ENCODE data around the gene ZNF148. TPM values are rescaled to one million over a fixed set of nuclear protein-coding genes. Genes with fewer than 3 reads are reported as not detected.

ZNF148 gene
- total and polyA plus RNA-seq, 2 of the 4 experiments (the other 2 are of a cell fraction) = 9.4 to 65.2 TPM

- in situ Hi-C loops (cut with MboI; ENCODE audit: low sequenced_read_pairs) (no loop called here), dilution Hi-C loops (cut with HindIII; ENCODE audit: low sequenced_read_pairs, unreplicated experiment) (no loop called here)
These were observed 4.4 kb upstream of the ZNF148 start for GRCh38 chr3:125379483-125379882.

More at GRCh38 chr3:125379483-125379882, 4.4 kb upstream of the ZNF148 start:
- H4K20me1 ChIP-seq (ENCODE audit: insufficient read depth, low read length) = no peaks in the 10 kb centered on the region
- no peak overlapping the region for H2BK15ac ChIP-seq (ENCODE audit: low read depth, low read length)
- no peaks in the 10 kb centered on the region for H3K27me3 ChIP-seq (ENCODE audit: control insufficient read depth, insufficient read depth, low read length)
- TF ChIP-seq RCOR1 (IDR thresholded peaks at IDR 0.05; ENCODE audit: insufficient replicate concordance, low read length) (no peak), USF2 (IDR thresholded peaks at IDR 0.05; ENCODE audit: low read depth, low read length) (no peak), NFE2L2 (IDR thresholded peaks at IDR 0.05; ENCODE audit: low read depth, low read length) (no peak), SMC3 (IDR thresholded peaks at IDR 0.05; ENCODE audit: low read depth, low read length) (no peak)
- ChIA-PET POLR2A (ENCODE audit: unreplicated experiment) (no interaction called here), CTCF (no interaction called here)
- no peak overlapping the region for H3K27ac ChIP-seq (ENCODE audit: insufficient read depth, low read length)
- H3K4me3 ChIP-seq (ENCODE audit: insufficient read depth, low read depth, low read length) = no peak overlapping the region
- no peaks in the 10 kb centered on the region for H3K36me3 ChIP-seq (ENCODE audit: control insufficient read depth, insufficient read depth, low read length)
- intact Hi-C loops (cut with micrococcal nuclease) = no loop called here
- no peak overlapping the region for H3K23ac ChIP-seq (ENCODE audit: low read depth, low read length)
- peaks cover 7% of the 10 kb centered on the region for H3K4me1 ChIP-seq (ENCODE audit: control insufficient read depth, insufficient read depth, low read length)
- no peak overlapping the region for H2BK120ac ChIP-seq (ENCODE audit: low read depth, low read length)
- no peak overlapping the region for H2BK20ac ChIP-seq (ENCODE audit: low read depth, low read length)
- H4K8ac ChIP-seq (ENCODE audit: low read depth in 2 of 2, low read length in 2 of 2) = no peak overlapping the region
- H2AK5ac ChIP-seq (ENCODE audit: low read depth, low read length) = no peak overlapping the region
- H3K56ac ChIP-seq (ENCODE audit: extremely low read depth, insufficient read depth, low read length) = no peak overlapping the region
- no peaks in the 10 kb centered on the region for H3K9me3 ChIP-seq (ENCODE audit: control insufficient read depth, insufficient read depth, low read length)
- no peak overlapping the region for H3K4ac ChIP-seq (ENCODE audit: low read depth, low read length)
- H3K4me2 ChIP-seq (ENCODE audit: low read depth, low read length) = no peak overlapping the region
- no peak overlapping the region for H2AFZ ChIP-seq (replicated peaks; ENCODE audit: low read length, poor library complexity)
- peaks cover 0 to 14% of the 10 kb centered on the region in 2 experiments; a peak in 2 of 4 replicates for H3K79me1 ChIP-seq (ENCODE audit: low read depth in 1 of 2, low read length in 2 of 2)
- no peak for DNase-seq
- no peak overlapping the region for H2AK9ac ChIP-seq (replicated peaks; ENCODE audit: low read depth, low read length, poor library complexity)
- H3K9ac ChIP-seq (ENCODE audit: low read depth, low read length) = no peak overlapping the region
- H4K91ac ChIP-seq (ENCODE audit: insufficient read depth, low read depth, low read length) = no peak overlapping the region
- peaks cover 4% of the 10 kb centered on the region; the same call in 1 of the 2 replicates for H3K9me1 ChIP-seq (ENCODE audit: insufficient read depth, low read length)
- no peak overlapping the region for H3K14ac ChIP-seq (replicated peaks; ENCODE audit: low read depth, low read length)
- ATAC-seq (ENCODE audit: low read depth) = no peak
- H2BK5ac ChIP-seq (ENCODE audit: low read depth, low read length, poor library complexity, severe bottlenecking) = no peak overlapping the region
- H4K5ac ChIP-seq (ENCODE audit: low read depth, low read length) = no peak overlapping the region
- no CpG with 5 or more reads among the region's 2 CpGs for WGBS, 2 experiments (ENCODE audit: extremely low coverage in 2 of 2, insufficient read length in 1 of 2)
- no TSS peak for BruUV-seq (replicated peaks)
- no peak overlapping the region for H3K18ac ChIP-seq (ENCODE audit: low read depth, low read length)

Data from IMR-90 (cell line).